Left colon (tissue), 2 donors: Measurements from ENCODE around the gene C4orf36. TPM values are rescaled to one million over a fixed set of nuclear protein-coding genes. Genes with fewer than 3 reads are reported as not detected.
"Not testable (repeated sequence)": the region's sequence is repeated elsewhere in the genome, so short reads cannot be mapped to it uniquely, and the experiment has no call there.

Source experiments
- ATAC-seq: fragments of 200-7000 bp; cut with Tn5 transposase; one replicate; pipeline ENCODE4 v1.9.1; 2020; ENCODE audit warnings: mild to moderate bottlenecking, moderate library complexity
- DNase-seq, 2 donors: peaks; one replicate each; pipeline ENCODE4 v3.0.0-alpha.2; 2020
- intact Hi-C, 2 donors: fragments of 100-400 bp; cut with DNase I in 1 of 2; cut with micrococcal nuclease in 1 of 2; formaldehyde crosslinking; loops; one replicate each; pipeline versions ENCODE4 v1.11.2 to v1.14.0; 2022; cut with DNase I, micrococcal nuclease
- total RNA-seq, 2 donors: library from RNA; stranded (reverse); fragmentation: NEBNext Ultra II Directional; extraction: Animal tissue kit (Norgen Biotek cat#: 25700); gene quantifications; one replicate each; pipeline ENCODE4 v1.2.1, GENCODE V29; 2021
- donor health status: DM: no; HTN: no; CAD: no.
- donor health status: DM: yes; HTN: yes; CAD: no.

C4orf36 gene
- total RNA-seq, 2 donors from 2014 or later: 0.82 to 0.92 TPM

DNA sequence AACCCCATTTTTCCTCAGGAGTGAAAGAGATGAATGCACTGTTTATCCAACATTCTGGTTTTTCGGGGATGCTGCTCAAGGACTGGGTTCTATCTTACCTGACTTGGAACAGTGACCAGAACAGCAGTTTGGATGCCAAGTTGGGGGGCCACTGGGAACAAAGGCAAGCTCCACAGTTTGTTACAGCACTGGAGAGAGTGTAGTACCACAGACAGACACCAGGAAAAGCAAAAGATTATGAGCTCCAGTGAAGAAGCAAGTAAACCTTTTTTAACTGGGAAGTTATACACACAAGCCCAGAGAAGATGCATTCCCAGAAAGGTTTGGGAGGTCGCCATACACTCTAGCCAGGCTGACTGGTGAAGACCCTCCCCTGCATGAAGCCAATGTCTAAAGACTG, 13.6 kb downstream of the C4orf36 start:
- intact Hi-C loops: no loop called here
- DNase-seq (no peak), ATAC-seq (no peak)

DNA sequence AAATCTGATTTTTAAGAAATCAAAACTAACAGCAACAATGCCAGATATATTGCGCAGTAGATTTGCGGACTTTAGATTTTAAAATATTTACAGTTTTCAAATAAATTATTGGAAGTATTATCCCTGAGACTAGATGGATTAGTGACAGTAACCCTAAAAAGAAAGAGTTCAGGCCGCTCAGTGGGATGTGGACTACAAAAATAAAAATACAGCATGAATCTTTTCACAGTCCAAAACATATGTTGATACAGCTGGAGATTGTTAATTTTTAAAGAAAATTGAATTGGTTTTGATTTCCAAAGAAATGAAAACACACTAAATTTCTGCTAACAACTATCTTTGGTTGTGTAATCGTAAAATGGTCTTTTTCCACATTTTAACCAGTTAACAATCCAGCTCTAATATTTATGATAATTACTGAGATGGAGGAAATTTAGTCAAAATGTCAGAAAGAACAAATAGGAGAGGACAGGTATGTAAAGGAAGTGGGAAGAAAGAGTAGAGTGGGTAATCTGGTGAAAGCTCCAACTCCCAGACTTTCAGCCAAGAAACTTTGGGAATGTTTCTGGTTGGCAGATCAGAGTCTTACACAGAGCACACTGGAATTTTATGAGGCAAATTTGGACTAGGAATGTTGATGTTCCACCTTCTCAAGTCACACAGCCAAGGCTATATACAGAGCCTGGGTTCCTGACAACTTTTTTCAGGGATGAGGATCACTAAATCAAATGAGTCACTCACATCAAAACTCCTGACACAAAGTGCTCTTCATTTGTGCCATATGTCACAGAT, 15.1 kb downstream of the C4orf36 start:
- intact Hi-C loops: no loop called here
- ATAC-seq: no peak
- DNase-seq: no peak

DNA sequence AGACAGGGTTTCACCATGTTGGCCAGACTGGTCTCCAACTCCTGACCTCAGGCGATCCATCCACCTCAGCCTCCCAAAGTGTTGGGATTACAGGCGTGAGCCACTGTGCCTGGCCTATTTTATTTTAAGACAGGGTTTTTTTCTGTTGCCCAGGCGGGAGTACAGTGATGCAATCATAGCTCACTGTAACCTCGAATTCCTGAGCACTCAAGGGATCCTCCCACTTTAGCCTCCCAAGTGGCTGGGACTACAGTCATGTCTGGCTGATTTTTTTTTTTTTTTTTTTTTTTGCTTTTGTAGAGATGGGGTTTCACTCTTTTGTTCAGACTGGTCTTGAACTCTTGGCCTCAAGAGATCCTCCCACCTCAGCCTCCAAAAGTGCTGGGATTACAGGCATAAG, 16.8 kb downstream of the C4orf36 start:
- DNase-seq, ATAC-seq, intact Hi-C loops: not testable (repeated sequence)

DNA sequence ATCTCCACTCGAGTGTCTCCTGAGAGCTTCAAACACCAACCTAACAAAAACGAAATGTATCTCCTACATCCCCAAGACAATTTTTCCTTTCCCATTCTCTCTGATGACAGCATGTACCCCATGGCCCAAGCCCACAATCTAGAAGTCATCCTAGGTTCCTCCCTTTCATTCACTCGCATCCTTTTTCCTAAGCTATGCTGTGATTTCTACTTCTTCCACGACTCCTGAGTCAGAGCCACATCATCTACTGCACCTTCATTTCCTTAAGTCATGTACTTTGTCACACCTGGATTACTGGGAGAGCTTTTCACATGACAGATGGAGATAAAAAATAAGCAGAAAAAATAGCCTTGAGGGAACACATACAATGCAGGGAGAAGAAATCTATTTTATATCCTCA, 20.1 kb downstream of the C4orf36 start:
- ATAC-seq: no peak
- intact Hi-C loops: no loop called here
- no peak for DNase-seq

DNA sequence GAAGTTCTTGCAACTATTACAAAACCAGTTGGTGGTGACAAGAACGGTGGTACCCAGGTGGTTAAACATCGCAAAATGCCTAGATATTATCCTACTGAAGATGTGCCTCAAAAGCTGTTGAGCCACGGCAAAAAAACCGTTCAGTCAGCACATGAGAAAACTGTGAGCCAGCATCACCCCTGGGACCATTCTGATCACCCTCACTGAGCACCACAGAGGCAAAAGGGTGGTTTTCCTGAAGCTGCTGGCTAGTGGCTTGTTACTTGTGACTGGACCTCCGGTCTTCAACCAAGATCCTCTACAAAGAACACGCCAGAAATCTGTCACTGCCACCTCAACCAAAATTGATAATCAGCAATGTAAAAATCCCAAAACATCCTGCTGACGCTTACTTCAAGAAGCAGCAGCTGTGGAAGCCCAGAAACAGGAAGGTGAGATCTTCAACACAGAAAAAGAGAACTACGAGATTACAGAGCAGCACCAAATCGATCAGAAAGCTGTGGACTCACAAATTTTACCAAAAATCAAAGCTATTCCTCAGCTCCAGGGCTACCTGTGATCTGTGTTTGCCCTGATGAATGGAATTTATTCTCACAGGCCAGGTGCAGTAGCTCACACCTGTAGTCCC, 21.7 kb downstream of the C4orf36 start:
- intact Hi-C loops: no loop called here
- DNase-seq: no peak
- ATAC-seq: no peak

DNA sequence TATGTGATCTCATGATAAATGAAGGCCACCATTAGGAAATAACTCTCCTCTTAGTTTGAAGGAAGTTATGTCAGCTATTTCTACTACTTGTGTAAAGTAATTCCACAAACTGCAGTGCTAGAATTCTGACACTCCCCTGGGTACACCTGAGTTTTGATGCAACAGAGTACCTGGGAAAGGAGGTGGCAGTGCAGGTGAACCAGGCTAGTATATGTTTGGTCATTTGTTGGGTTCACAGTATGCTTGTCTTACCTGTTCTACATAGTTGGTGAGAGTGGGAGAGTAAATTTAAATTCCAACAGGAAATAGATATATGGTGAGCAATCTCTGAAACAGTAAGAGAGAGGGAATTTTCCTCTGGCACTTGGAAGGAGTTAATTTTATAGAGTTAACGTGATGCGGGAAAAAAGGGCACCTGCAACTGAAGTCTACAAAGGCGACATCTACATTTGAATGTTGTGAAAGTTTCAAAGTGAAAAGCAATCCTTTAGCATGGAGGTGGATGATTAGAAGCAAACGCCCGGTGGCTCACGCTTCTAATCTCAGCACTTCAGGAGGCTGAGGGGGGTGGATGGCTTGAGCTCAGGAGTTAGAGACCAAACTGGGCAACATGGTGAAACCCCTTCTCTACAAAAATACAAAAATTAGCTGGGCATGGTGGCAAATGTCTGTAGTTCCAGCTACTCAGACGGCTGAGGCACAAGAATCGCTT, 34.7 kb downstream of the C4orf36 start:
- DNase-seq (no peak), ATAC-seq (no peak)
- intact Hi-C loops: no loop called here

DNA sequence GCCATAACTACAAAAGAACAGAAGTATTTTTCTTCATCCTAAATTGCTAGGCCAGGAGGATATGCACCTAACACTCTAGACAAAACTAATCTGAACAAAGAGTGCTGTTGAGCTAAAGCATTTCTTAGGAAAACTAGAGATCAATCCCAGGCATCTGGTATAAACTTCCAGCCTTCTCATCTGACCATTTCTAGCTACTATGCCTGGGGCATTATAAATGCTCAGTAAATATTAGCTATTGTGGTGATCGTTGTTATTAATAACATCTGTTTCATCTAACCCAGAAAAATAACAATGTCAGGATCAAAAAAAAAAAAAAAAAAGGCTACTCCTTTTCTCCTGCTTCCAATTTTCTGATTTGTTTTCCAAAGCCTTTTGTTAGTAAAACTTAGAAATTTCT, 35.3 kb downstream of the C4orf36 start:
- intact Hi-C loops: no loop called here
- ATAC-seq (no peak), DNase-seq (no peak)

DNA sequence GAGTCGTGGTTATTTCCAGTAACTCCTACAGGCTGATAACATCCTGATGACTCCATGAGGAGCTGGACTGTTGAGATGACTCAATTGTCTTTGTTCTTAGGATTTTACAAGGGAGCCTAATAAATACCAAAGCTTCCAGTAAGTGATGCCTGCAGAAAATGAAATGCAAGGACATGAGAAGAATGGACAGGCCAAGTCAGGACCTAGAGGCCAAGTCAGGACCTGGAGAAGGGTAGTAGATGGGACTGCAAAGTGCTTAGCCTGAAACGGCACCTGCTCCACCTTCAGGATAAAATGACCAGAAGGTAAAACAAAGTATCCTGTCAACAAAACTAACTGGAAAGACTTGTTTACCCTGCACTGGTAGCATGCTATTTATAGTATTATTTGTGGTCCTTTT, 36.6 kb downstream of the C4orf36 start:
- DNase-seq (no peak), ATAC-seq (no peak)
- intact Hi-C loops: no loop called here

DNA sequence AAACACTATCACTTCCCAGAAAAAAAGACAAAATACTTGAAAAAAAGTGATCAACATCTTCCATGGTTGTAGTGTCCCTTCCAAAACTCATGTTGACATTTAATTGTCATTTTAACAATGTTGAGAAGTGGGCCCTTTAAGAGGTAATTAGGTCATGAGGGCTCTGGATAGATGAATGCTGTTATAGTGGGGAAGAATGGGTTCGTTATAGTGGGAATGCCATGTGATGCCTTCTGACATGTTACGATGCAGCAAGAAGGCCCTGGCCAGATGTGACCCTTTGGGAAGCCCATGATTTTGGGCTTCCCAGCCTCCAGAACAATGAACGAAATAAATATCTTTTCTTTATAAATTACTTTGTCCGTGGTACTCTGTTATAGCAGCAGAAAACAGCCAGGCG, 39.0 kb downstream of the C4orf36 start:
- DNase-seq (no peak), ATAC-seq (no peak)
- intact Hi-C loops: no loop called here

DNA sequence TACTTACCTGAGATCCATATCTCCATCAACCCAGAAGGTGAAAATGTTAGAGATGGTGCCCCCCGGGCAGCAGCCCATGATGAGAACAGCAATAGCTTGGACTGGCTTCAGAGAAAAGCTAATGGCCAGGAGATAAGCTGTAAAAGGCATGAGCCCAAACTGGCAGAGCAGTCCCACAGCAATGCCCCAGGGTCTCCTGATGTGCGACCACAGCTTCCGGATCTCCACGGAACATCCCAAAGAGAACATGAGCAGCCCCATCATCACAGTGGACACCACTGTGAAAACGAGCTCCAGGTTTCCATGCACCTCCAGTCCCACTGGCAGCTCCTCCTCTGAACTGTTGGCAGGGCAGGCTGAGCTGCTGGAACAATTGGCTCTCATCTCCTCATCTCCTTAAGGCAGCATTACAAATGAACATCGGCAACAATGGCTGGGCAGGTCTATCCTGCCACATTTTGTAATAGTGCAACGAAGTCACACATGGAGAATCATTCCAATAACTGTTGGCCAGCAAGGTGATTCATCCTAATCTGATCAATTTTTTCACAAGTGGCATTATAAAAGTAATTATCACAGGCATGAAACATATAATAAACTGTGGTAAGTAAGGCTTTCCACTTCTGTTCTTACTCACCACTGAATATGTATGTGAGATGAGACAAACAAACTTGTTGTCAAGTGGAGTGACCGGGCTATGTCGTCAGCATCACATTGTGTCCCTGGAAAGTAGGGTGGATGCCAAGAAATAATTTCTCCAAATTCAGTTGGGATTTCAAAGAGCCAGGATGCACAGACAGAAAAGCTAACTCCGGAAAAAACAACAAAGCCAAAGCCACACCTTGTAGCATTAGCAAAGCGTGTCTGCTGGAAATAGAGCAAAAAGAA, 43.2 kb downstream of the C4orf36 start, which contains the start of gene SLC10A6:
SLC10A6 (minus strand) TSS at position 653 of the 888 bp plus-strand sequence; CDS start at position 384, 269 bp downstream.
- ATAC-seq (no peak), DNase-seq (no peak)

DNA sequence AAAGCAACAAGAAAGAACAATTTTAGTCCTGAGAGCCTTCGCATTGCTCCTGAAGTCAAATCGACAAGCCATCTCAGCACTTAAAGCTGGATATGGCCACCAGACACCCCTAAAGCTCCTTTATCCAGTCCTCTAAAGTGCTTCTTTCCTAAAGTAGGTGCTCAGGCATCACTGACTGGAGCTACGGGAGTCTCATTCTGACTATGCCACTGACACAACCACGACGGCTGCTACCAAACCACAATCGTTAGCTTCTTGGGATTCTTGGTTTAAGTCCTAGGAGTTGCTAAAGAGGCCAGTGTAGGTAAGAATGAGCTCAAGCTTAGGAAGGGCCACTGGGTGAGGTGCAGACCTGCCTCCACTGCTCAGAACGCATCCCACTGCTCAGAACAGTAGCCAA, 44.1 kb downstream of the C4orf36 start:
- ATAC-seq (no peak), DNase-seq (no peak)
- intact Hi-C loops: no loop called here

More for the DNA sequence above, 43.2 kb downstream of the C4orf36 start, which contains the start of gene SLC10A6:
- intact Hi-C loops: no loop called here

DNA sequence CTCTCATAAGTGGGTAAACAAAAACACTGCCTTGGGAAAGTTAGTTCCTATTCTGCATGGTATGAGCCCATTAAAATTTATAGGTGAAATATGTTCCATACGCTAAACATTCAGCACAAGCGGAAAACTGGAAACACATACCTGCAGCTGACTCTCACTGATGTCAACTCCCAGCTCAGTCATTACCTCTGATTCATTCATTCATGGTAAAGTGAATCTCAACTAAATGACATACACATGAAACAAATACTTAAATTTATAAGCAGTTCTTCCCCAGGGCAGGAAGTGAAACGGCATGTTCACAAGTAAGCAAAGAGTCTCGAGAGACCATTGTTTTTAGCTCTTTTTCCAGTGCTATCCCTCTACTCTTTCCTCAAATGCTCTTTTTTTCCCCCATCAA, 44.7 kb downstream of the C4orf36 start:
- DNase-seq: no peak
- ATAC-seq: no peak
- intact Hi-C loops: no loop called here

DNA sequence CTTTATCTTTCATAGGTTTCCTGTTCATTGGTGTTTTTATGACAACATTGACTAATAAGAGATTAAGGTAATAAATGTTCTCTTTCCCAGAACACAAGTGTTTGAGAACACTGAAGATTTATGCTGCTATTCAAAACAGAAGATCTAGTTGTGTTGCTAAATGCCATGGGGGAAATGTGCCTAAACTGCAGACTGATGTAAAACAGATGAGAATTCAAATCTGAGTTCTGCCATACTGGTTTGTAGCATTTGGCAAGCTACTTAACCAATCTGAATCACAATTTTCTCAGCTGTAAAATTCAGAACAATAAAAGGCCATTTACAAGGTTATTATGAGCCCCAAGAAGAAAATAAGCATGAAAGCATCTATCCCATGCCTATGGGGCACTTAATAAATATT, 45.3 kb downstream of the C4orf36 start:
- intact Hi-C loops: no loop called here
- ATAC-seq: no peak
- no peak for DNase-seq

DNA sequence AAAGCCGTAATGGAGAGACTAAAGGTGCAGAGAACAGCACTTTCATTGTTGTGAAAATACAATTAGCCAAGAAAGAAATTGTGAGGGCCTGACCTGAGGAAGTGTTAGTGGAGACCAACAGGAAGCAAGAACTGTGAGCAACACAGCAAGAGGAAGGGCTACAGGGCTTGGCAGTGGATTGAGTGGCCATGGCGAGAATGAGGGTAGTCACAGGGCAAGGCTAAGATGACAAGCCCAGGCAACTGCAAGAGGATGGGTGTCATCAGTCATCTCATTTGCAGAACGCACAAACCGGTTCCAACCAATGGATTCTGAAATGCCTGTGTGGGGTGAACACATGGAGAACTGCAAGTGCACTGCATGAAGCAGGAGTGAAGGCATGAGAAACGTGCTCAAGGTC, 46.6 kb downstream of the C4orf36 start:
- ATAC-seq: no peak
- DNase-seq: no peak
- intact Hi-C loops: no loop called here

DNA sequence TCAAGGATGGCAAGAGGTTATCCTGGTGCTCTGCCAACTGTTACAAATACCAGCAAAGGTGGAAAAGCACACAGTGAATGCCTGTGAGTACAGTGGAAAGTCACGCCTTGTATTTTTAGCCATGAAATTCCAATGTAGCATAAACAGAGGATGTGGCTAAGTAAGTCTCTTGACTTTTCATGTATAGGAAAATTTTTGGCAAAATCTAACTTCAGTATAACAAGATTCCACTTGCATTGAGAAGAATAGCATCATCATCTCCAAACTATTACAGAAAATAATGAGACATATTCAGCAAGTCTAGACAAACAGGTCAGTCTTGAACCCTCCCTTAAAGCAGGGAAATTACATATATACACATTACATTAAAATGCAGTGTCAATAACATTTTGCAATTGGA, 50.9 kb downstream of the C4orf36 start:
- intact Hi-C loops: no loop called here
- no peak for DNase-seq
- ATAC-seq: no peak

DNA sequence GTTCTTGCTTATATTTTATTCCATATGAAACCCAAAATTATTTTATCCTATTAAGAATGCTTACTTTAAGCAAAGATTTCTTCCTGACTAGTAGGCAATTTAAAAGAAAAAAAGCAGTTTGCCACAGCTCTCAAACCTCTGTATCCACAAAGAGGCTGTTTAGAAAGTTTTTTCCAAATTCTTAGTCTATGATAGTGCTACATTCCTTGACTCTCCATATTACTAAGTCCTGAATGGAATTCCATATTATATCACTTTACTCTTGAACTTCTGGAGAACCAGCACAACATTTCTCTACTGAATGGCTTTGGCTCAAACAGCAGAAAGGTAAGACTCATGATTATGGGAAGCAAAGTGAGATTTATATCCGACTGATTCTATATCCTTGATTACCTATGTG, 51.4 kb downstream of the C4orf36 start:
- intact Hi-C loops: no loop called here
- no peak for ATAC-seq
- DNase-seq: no peak

DNA sequence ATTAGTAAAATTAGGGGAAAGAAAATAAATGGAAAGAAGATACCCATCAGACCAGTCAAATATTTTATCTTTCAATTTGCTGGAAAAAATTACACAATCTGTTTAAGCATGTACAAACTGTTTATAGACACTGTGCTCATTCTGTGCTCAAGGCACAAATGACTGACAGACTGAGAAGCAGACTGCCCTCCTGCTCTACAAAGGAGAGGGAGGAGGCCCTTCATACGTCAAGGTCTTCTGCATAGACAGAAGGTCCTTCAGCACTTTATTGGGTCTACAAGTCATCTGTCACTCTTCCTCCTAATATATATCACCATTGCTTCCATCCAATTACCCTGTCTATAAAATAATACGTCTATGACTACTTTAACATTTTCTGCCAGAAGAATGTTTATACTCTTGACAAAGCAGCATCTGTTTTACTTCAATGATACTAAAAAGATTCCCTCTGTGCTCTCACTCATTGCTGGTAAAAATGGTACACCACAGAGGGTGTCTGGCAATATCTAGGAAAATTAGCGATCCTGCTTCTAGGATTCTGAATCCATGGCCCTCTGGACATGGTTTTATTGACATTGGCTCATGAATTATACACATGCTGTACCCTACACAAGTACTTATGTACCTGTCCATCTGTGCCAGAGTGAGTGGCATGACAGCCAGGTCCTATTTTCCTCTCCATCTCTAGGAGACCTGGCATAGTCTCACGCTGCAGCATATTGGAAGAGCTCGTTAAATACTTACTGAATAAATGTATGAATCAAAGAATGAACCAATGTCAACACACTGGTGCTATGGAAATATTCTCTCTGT, 54.3 kb downstream of the C4orf36 start:
- no peak for DNase-seq
- no peak for ATAC-seq
- intact Hi-C loops: no loop called here

DNA sequence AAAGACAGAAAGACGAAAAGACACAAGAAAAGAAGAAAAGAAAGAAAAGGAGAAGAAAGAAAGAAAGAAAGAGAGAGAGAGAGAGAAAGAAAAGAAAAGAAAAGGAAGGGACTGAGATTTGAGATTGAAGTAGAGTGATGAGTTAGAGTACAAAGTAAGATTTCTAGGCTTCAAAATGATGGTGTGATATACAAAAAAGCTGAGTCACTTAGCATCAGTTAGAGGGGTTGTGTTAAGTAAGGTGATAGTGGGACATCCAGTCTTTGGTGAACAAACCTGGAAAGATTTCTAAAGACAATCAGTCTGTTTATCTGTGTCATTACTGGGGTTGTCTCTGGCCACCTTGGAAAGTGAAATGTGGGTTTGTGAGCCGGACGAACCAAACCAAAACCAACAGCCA, 56.5 kb downstream of the C4orf36 start:
- intact Hi-C loops: no loop called here
- ATAC-seq (no peak), DNase-seq (no peak)
